Activated T-cell treated with anti-CD3 and anti-CD28 coated beads for 24 hours (primary cell): ENCODE results near the gene SNAP29.
"Not testable (repeated sequence)": the region's sequence is repeated elsewhere in the genome, so short reads cannot be mapped to it uniquely, and the experiment has no call there.

Experiments
- DNase-seq: peaks from one replicate; pipeline ENCODE4 v3.0.0-alpha.2; 2020; ENCODE audit warnings: low read depth

SNAP29 gene

DNA sequence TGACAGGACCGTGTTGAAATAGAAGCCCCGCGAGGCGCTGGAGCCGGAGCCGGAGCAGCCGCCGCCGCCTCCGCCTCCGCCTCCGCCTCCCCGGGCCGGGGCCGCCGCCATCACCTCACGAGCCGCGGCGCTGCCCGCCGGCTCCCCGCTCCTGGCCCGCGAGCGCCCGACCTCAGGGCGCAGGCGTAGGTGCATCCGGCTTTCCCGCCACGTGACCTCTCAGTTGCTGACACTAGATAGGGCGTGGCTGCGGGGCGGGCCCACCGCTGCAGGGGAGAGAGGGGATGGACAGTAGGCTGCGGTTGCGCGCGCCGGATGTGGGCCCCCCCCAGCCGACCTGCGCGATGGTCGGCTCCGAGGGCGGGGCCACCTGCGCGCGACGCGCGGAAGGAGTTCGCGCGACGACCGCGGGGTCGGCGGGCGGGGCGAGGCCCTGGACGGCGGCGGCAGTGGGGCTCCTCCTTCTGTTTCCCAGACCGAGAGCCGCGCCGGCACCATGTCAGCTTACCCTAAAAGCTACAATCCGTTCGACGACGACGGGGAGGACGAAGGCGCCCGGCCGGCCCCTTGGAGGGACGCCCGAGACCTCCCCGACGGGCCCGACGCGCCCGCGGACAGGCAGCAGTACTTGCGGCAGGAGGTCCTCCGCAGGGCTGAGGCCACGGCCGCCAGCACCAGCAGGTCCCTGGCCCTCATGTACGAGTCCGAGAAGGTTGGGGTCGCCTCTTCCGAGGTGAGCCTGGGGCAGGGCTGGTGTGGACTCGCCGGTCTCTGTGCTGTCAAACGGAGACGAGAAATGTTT, at the start of gene SNAP29, which contains the start of gene PI4KA:
SNAP29 (plus strand) TSS at position 393 of the 802 bp plus-strand sequence; CDS start at position 497, 104 bp downstream.
PI4KA (minus strand) TSS at position 197 of the 802 bp plus-strand sequence; CDS start at position 111, 86 bp downstream.
- peak; percentile 93 for DNase-seq

DNA sequence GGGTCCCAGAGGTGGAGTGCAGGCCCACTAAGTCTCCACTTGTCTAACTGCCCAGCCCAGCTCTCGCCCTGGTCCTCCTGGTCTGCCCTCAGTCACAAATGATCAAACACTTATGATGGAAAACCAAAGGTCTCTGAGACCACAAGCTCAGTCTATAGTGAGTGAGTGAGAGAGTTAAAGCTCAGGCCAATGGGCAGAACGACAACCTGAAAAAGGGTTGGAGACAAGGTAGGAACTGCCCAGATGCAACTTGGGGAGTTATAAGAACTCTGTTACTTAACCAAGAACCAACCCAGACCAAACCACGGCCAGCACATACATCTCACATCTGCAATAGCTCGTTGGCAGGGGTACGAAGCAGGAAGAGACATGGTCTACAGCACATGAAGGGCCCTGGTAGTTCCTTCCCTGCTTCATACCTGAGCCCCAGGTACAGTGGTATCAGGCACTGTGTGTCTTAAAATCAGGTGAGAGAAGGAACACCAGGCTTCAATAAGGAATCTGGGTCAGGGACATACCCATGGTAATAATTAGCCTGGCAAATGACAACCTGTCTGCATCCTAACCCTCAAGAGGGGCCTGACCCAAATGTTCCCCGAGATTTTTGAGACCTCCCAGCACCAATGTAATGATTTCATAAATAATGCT, 49.1 kb upstream of the SNAP29 start:
- DNase-seq: no peak

DNA sequence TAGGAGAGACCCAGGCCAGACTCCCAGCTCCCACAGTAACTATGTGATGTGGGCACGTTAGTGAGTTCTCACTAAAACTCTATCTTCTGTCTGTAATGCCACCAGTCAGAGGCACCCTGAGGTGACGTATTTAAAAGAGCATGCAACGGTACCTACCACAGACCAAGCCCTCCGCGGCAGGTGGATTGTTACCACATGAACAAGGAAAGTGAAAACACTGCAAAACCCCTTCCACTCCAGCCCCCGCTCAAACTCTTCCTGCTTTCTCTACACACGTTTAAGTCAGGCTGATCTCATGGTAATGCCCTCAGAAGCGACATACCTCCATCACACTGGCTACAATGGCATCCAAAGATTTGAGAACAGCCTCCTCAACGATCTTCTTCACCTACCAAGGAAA, 48.2 kb upstream of the SNAP29 start:
- no peak for DNase-seq

DNA sequence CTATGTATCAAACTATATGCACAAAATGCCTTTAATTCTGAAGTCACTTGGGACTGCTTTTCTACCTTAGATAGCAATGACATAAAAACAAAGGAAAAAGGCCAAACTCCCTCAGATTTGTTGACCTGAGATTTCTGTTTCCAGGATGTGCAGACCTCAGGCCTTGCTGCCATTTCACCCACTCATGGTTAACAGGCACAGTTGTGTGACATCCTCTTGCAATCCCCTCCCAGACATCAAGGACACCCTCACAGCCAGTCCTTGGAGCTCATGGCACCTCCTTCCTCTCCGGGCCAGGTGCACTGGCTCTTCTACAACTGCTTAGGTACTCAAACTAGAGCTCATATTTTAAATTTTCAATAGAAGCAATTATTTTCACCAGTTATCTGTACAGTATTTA, 47.6 kb upstream of the SNAP29 start:
- no peak for DNase-seq

DNA sequence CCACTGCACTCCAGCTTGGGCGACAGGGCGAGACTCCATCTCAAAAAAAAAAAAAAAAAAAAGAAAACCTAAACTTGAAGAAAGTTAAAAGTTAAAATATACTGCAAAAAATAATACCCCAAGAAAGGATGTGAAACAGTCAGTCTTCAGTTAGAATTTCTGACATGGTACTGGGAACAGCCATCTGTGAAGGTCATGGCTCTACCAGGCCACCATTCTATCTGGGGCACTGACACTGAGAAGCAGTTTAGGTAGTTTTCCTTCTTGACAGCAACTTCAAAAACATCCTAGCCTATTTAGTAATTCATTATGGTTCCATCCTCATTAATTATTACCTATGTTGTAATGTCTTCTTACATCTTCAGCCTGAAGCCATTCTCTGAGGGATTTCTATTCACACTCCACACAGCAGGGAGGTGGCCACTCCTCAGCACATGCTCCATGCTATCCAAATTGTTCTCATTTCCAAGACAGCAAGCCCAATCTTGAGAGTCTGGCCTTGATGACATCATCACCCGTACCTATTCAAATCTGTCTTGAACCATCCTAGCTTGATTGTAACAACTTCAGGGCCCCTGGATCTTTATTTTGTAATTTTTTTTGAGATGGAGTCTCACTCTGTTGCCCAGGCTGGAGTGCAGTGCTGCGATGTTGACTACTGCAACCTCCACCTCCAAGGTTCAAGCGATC, 46.7 kb upstream of the SNAP29 start:
- DNase-seq: no peak

DNA sequence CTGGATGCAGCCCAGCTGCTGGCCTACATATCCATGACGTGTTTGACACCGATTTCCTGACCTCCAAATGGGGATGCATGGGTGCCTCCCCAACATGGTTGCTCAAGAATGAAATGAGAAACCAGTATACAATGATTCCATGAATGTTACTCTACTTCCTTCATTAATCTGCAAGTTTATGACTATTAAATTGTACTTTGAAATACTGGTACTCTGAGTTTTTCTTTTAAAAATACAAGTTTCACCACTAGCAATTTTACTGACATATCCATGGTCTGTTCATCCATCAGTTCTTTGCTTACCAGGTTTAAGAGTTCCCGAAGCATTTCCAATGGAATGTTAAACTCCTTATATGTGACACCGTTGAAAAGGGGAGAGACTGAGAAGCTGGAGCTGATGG, 45.8 kb upstream of the SNAP29 start:
- DNase-seq: no peak

DNA sequence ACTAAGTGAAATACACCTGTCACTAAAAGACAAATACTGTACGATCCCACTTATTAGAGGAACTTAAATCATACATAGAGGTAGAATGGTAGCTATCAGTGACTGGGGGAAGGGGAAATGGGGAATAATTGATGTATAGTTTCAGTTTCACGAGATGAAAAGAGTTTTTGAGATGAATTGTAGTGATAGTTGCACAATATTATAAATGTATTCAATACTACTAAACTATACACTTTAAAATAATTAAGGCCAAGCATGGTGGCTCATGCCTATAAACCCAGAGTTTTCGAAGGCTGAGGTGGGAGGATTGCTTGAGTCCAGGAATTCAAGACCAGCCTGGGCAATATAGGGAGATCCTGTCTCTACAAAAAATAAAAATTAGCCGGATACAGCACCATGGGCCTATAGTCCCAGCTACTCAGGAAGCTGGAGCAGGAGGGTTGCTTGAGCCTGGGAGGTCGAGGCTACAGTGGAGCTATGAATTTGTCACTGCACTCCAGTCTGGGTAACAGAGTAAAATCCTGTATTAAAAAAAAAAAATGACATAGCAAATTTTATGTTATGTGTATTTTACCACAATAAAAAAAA, 44.5 kb upstream of the SNAP29 start:
- no peak for DNase-seq

DNA sequence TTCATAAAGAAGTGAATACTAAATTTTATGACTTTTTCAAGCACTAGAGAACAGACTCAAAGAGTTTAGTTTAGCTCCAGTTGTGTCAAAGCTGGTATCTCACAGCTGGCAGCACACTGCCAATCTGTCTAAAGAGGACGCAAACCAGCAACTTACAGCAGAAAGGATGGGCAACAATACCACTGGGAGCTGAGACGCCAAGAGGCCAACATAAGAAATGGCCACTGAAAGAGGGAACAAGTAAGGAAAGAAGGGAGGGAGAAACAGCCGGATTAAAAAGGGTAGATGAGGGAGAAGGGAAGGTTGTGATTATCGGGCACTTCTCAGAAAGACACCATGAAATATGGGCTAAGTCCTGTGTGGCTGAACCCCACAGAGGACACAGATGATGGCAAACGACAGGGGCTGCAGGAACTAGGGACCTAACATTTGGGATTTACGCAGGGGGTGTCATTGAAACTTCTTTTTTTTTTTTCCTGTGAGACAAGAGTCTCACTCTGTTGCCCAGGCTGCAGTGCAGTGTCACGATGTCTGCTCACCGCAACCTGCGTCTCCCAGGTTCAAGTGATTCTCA, 43.2 kb upstream of the SNAP29 start:
- no peak for DNase-seq

DNA sequence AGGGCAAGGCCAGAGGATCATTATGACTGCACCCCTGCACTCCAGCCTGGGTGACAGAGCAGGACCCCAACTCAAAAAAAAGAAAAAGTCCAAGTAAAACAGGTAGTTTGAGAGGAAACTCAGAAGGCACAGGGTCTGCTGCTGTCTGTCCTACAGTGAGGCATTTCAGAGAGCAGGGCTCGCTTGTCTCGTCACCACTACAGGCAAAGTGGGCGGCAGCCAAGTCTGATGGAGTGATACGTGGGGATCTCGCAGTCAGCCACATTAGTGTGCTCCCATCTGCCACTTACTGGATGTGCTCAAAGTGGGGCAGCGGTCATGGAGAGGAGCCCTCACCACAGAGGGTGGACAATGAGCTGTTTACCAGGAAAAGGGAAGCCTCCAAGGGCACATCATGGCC, 42.2 kb upstream of the SNAP29 start:
- no peak for DNase-seq

DNA sequence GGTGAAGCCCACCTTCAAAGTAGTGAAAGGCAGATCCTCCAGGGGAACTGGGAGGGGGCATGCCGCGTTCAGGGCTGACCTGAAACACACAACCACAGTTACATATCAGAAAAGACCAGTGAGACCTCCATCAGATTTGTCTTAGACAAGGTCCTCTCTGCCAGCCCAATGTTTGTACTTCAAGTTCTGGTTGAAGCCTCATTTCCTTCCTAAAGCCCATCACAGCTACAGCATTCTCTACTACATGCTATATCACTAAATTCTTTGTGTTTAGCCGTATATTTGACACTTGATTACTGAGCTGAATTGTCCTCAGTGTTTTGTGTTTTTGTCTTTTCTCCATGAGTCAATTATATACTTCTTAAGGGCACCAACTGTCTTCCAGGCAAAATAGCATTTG, 40.3 kb upstream of the SNAP29 start:
- no peak for DNase-seq

DNA sequence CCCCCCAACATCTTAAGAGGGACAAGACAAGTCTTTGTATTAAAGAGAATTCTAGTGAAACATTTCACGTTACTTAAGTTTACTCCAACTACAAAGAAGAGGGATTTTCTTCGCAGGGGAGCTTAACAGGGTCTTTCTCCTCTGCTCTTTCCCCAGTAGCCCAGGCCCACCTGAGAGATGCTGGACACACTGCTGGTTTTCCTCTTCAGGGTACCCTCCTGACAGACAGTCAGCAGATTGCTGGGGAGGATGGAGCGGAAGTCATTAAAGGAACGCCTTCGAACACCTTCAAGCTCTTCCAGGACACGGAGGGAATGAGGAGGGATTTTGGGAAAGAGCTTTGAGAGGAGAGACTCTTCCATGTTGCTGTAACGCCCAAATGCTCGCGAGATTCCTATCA, 39.3 kb upstream of the SNAP29 start:
- no peak for DNase-seq

DNA sequence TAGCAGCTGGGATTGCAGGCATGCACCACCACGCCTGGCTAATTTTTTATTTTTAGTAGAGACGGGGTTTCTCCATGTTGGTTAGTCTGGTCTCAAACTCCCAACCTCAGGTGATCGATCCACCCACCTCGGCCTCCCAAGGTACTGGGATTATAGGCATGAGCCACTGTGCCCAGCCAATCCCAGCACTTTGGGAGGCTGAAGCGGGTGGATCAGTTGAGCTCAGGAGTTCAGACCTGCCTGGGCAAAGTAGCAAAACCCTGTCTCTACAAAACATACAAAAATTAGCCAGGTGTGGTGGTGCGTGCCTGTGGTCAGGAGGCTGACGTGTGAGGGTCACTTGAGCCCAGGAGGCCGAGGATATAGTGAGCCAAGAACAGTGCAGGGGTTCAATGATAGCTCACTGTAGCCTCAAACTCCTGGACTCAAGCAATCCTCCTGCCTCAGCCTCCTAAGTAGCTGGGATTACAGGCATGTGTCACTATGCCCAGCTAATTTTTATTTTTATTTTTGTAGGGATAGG, 37.0 kb upstream of the SNAP29 start:
- DNase-seq: not testable (repeated sequence)

DNA sequence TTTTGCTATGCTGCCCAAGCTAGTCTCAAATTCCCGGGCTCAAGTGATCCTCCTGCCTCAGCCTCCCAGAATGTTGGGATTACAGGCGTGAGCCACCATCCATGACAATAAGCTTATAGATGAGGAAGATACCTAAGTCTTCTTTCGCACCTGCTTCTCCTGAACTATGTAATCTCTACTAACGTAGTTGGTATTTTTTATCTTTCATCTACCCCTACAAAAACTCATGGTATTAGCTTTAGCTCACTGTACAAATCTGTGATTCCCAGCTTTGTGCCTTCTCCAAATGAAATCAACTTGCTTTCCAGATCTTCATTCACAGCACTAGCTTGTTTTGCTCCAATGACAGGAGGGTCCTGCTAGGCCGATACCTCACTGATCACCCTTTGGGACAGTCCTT, 36.6 kb upstream of the SNAP29 start:
- no peak for DNase-seq

DNA sequence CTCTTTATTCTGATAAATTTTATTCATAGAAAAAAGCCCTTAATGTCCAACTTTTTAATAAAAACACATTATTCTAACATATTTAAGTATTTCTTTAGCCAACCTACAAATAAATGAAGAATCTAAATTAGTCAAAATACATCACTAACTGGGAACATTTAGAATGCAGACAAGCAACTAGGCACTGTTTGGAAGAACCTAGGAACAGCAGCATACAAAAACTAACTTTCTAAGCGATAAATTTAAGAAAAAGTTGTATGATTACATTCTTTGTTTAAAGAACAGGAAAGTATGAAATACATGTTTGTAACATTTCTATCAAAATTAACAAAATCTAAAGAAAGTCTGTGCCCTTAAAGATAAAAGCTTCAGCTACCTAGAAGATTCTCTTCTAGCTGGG, 35.5 kb upstream of the SNAP29 start:
- DNase-seq: no peak

DNA sequence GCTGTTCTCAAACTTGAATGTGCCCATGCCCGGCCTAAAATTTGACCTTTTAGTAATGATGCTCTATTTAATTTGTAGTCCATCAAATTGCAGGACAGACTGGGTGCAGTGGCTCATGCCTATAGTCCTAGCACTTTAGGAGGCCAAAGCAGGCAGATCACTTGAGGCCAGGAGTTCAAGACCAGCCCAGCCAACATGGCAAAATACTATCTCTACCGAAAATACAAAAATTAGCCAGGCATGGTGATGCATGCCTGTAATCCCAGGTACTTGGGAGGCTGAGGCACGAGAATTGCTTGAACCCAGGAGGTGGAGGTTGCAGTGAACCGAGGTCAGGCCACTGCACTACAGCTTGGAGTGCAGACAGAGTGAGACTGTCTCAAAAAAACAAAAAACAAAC, 33.6 kb upstream of the SNAP29 start:
- not testable (repeated sequence) for DNase-seq

DNA sequence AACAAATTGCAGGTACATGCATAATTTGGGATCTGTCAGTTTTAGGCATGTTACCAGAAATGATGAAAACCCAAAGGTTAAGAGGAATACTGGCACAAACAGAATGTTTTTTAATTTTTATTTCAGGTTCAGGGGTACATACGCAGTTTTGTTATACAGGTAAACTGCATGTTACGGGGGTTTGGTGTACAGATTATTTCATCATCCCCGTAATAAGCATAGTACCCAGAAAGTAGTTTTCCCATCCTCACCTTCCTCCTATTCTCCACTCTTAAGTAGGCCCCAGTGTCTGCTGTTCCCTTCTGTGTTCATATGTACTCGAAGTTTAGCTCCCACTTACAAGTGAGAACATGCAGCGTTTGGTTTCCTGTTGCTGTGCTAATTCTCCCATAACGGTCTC, 33.2 kb upstream of the SNAP29 start:
- DNase-seq: no peak

DNA sequence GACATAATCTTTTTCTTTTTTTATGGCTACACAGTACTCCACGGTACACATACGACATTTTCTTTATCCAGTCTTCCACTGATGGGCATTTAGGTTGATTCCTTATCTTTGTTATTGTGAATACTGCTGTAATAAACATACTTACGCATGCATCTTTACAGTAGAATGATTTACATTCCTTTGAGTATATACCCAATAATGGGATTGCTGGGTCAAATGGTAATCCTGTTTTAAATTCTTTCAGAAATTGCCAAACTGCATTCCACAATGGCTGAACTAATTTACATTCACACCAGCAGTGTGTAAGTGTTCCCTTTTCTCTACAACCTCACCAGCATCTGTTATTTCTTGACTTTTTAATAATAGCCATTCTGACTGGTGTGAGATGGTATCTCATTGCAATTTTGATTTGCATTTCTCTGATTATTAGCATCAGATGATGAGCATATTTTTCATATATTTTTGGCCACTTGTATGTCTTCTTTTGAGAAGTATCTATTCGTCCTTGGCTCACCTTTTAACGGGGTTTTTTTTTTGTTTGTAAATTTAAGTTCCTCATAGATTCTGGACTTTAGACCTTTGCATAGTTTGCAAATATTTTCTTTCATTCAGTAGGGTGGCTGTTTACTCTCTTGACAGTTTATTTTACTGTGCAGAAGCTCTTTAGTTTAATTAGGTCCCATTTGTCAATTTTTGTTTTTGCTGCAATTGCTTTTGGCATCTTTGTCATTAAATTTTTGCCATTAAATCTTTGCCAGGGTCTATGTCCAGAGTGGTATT, 32.2 kb upstream of the SNAP29 start:
- not testable (repeated sequence) for DNase-seq

DNA sequence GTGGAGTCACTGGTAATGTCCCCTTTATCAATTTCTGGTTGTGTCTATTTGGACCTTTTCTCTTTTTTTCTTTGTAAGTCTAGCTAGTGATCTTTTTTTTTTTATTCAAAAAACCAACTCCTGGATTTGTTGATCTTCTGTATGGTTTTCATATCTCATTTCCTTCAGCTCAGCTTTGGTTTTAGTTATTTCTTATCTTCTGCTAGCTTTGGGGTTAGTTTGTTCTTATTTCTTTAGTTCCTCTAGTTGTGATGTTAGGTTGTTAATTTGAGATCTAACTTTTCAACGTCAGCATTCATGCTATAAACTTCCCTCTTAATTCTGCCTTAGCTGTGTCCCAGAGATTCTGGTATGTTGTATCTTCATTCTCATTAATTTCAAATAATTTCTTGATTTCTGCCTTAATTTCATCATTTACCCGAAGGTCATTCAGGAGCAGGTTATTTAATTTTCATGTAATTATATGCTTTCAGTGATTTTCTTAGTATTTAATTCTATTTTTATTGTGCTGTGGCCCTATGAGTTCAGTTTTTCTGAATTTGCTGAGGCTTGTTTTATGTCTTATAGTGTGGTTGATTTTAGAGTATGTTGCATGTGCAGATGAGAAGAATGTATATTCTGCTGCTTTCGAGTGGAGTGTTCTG, 29.2 kb upstream of the SNAP29 start:
- no peak for DNase-seq

DNA sequence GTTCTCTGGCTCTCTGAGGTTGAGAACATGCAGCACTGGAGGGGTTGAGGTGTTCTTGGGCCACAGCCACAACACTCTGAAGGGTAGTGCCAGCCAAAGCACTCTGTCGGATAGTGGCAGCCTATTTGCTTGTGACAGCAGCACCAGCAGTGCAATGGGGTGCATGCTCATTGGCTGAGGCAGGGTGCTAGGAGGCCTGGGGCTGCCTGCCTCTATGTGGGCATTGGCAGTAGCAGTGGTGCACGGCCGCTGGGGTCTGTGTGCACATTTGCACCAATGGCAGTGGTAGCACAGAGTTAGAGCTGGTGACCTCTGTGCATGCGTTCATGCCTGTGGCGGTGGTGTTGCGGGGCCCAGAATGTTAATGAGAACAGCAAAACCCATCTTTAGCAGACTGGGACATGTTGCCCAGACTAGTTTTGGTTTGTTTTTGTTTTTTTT, 25.6 kb upstream of the SNAP29 start:
- no peak for DNase-seq

DNA sequence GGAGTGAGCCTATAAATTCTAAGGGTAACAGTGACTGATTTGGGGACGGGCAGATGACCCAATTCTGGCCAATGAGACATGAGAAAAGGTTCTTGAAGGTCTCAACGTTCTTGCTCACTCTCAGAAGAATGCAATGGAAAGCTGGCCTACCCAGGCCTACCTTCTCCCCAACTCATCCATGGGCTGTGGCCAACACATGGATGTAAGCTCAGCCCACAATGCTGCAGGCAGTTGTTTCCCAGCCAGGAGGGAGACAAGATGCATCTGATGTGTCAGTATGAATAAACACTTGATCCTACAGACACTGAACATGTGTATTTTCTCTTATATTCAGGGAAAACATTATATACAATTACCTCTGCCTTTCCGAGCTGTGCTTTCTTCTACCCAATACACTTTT, 24.6 kb upstream of the SNAP29 start:
- no peak for DNase-seq

DNA sequence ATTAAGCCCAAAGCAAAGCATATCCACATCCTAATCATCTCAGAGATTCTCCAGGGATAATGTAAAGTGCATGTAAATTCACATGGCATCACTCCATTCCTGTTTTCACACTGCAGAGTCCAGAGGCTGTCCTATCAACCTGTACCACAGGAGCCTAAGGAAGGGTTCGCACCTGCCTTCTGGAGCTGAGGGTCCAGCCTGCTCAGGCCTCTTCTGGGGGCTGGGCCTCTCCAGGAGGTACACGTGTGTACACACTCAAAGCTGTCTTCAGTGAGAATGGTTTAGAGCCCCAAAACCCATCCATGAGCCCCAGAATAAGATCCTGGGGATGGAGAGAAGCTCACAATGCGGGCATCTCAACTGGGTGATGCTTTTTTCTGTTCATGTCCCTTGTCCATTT, 24.1 kb upstream of the SNAP29 start:
- no peak for DNase-seq
